HepG2 (cell line): ENCODE data around the gene SLC27A2. TPM values are rescaled to one million over a fixed set of nuclear protein-coding genes. Genes with fewer than 3 reads are reported as not detected.

Source experiments
- polyA plus RNA-seq, 8 experiments: library from polyadenylated mRNA; depleted of rRNA in 3 of 8; stranded (reverse) in 7 of 8; unstranded in 1 of 8; fragments of >200 nt; fragmentation: Illumina TruSeq in 4 of 8; extraction: Trizol in 4 of 8; gene quantifications; 2 replicates each; pipeline versions ENCODE4 v1.2.1 to v1.2.3, GENCODE V29; 2011 to 2016; ENCODE audit warnings: low read depth in 4 of 8, missing spikeins in 1 of 8, mixed read lengths in 1 of 8; ENCODE audit not compliant: insufficient read depth in 1 of 8
- small RNA-seq, 3 experiments: library from RNA; depleted of rRNA; stranded (forward); fragments of <200 nt; gene quantifications; one replicate each; pipeline ENCODE3, GENCODE V24; 2012; ENCODE audit warnings: low read depth in 2 of 3, low replicate concordance in 1 of 3; ENCODE audit not compliant: insufficient read length in 3 of 3, insufficient read depth in 2 of 3
- total RNA-seq, 5 experiments: library from RNA; depleted of rRNA; stranded (reverse); fragments of >200 nt; fragmentation: Illumina TruSeq; extraction: Trizol; gene quantifications; 2 replicates each; pipeline ENCODE4 v1.2.3, GENCODE V29; 2016; ENCODE audit warnings: low read depth in 1 of 5

Gene SLC27A2
- total and polyA plus RNA-seq, 2 of the 13 experiments (the other 11 are each of a cell fraction or from before 2014, with no cell fraction given), result 14.6 to 23.4 TPM

Small RNA genes within 50 kb of the gene (small RNA-seq; reads per million reads assigned to genes)
- 0 reads per million in 3 experiments for gene RF00019

Other genes with a start within 250 kb of the SLC27A2 start
- 0.18 and 0.69 TPM in 2 replicates for gene ATP8B4, start 63.0 kb upstream of the SLC27A2 start, total RNA-seq (2016; rRNA removed; fragmentation: Illumina TruSeq; extraction: Trizol)
- gene ATP8B4, start 63.0 kb upstream of the SLC27A2 start, polyA plus RNA-seq (2011; rRNA removed), result 0.24 and 0.42 TPM in 2 replicates
- not detected in 2 replicates for gene HDC, start 83.5 kb downstream of the SLC27A2 start, total RNA-seq (2016; rRNA removed; fragmentation: Illumina TruSeq; extraction: Trizol)
- gene HDC, start 83.5 kb downstream of the SLC27A2 start, polyA plus RNA-seq (2011; rRNA removed), result not detected in 2 replicates
- gene GABPB1, start 173.0 kb downstream of the SLC27A2 start, total RNA-seq (2016; rRNA removed; fragmentation: Illumina TruSeq; extraction: Trizol), result 39.5 and 50.8 TPM in 2 replicates
- 17.3 and 17.5 TPM in 2 replicates for gene GABPB1, start 173.0 kb downstream of the SLC27A2 start, polyA plus RNA-seq (2011; rRNA removed)
- 50.7 and 81.7 TPM in 2 replicates for gene USP8, start 242.2 kb downstream of the SLC27A2 start, total RNA-seq (2016; rRNA removed; fragmentation: Illumina TruSeq; extraction: Trizol)
- 26.3 and 36.4 TPM in 2 replicates for gene USP8, start 242.2 kb downstream of the SLC27A2 start, polyA plus RNA-seq (2011; rRNA removed)